ENCODE data around the gene NLRC5.

The NLRC5 gene

DNA sequence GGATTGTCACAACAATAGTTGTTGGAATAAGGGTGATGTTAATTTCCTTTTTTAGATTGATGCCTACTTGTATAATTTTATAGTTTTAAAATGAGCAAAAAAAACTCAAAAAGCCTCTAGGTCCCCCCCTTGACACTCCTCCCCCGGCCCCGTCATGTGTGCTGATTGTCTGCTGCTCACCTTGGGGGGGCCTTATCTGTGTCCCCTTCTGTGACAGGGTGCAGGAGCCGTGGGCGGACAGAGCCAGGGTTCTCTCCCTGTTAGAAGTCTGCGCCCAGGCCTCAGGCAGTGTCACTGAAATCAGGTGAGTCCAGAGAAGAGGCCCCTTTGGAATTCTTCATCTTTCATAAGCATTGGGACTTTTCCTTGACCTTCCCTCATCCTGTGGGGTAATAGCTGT lies 75.6 kb downstream of the NLRC5 start:
- no peak overlapping the region for H3K9ac ChIP-seq (ENCODE audit: low read length)
- H3K27me3 ChIP-seq (replicated peaks; ENCODE audit: insufficient read depth, low read length): peaks cover 13% of the 10 kb centered on the region

GRCh38 chr16:57066625-57067024 lies 77.3 kb downstream of the NLRC5 start:
- peaks cover 14% of the 10 kb centered on the region for H3K27me3 ChIP-seq (replicated peaks; ENCODE audit: insufficient read depth, low read length)
- no peaks in the 10 kb centered on the region for H3K9me2 ChIP-seq (replicated peaks; ENCODE audit: insufficient read depth, low read length)
- no peak for DNase-seq
- H3K36me3 ChIP-seq (replicated peaks; ENCODE audit: insufficient read depth, low read length): no peaks in the 10 kb centered on the region
- peaks cover 6% of the 10 kb centered on the region; the same call in 1 of the 2 replicates for H3F3A ChIP-seq (ENCODE audit: insufficient read depth, low read length)
- no peak overlapping the region for H3K4me2 ChIP-seq (ENCODE audit: low read depth, low read length)
- no peak overlapping the region for H2AFZ ChIP-seq (ENCODE audit: low read length)
- no peak overlapping the region for H3K9ac ChIP-seq (ENCODE audit: low read length)
- no peak overlapping the region for H3K27ac ChIP-seq (ENCODE audit: low read length)
- H4K20me1 ChIP-seq (ENCODE audit: insufficient read depth, low read length): no peaks in the 10 kb centered on the region
- H3K4me3 ChIP-seq (ENCODE audit: low read length): no peak overlapping the region
- TF ChIP-seq CTCF (IDR thresholded peaks at IDR 0.05; ENCODE audit: low read length) (no peak), EZH2 (optimal IDR thresholded peaks at IDR 0.05; ENCODE audit: low read depth, low read length) (no peak), EZH2phosphoT487 (IDR thresholded peaks at IDR 0.05; ENCODE audit: low read length) (no peak)
- H3K4me1 ChIP-seq (ENCODE audit: low read length): peaks cover 7% of the 10 kb centered on the region
- no peaks in the 10 kb centered on the region for H3K9me3 ChIP-seq (replicated peaks; ENCODE audit: insufficient read depth, low read length)
- H3K79me2 ChIP-seq (ENCODE audit: low read length): no peaks in the 10 kb centered on the region

More for the DNA sequence above, 75.6 kb downstream of the NLRC5 start:
- Histone ChIP-seq H4K20me1 (ENCODE audit: insufficient read depth, low read length) (no peaks in the 10 kb centered on the region), H3K36me3 (replicated peaks; ENCODE audit: insufficient read depth, low read length) (no peaks in the 10 kb centered on the region), H3K79me2 (ENCODE audit: low read length) (no peaks in the 10 kb centered on the region), H3K9me3 (replicated peaks; ENCODE audit: insufficient read depth, low read length) (no peaks in the 10 kb centered on the region), H3K9me2 (replicated peaks; ENCODE audit: insufficient read depth, low read length) (no peaks in the 10 kb centered on the region), H3K27ac (ENCODE audit: low read length) (no peak overlapping the region), H2AFZ (ENCODE audit: low read length) (no peak overlapping the region), H3K4me2 (ENCODE audit: low read depth, low read length) (no peak overlapping the region), H3K4me1 (ENCODE audit: low read length) (no peaks in the 10 kb centered on the region), H3K4me3 (ENCODE audit: low read length) (no peak overlapping the region), H3F3A (ENCODE audit: insufficient read depth, low read length) (no peaks in the 10 kb centered on the region)
- no peak for DNase-seq
- no peak for TF ChIP-seq EZH2phosphoT487 (IDR thresholded peaks at IDR 0.05; ENCODE audit: low read length)
- no peak for TF ChIP-seq EZH2 (optimal IDR thresholded peaks at IDR 0.05; ENCODE audit: low read depth, low read length)
- no peak for TF ChIP-seq CTCF (IDR thresholded peaks at IDR 0.05; ENCODE audit: low read length)

DNA sequence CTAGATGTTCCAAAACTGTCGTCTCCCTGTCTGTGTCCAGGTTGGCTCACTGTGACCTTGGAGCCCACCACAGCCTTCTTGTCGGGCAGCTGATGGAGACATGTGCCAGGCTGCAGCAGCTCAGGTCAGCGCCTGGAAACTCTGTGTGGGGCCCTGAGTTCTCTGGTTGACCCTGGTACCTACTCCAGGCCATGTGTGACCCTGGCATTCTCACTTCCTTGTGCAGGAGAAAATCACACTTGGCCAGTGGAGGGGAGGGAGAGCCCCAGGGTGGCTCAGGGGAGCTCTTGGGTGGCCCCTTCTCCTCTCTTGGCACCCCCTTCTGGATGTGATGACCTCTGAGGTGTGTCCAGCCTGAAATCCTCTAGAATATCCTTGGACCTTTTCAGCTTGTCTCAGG lies 78.0 kb downstream of the NLRC5 start:
- H4K20me1 ChIP-seq (ENCODE audit: insufficient read depth, low read length): no peaks in the 10 kb centered on the region
- no peak for DNase-seq
- H3K4me3 ChIP-seq (ENCODE audit: low read length): no peak overlapping the region
- TF ChIP-seq EZH2phosphoT487 (IDR thresholded peaks at IDR 0.05; ENCODE audit: low read length) (no peak), EZH2 (optimal IDR thresholded peaks at IDR 0.05; ENCODE audit: low read depth, low read length) (no peak), CTCF (IDR thresholded peaks at IDR 0.05; ENCODE audit: low read length) (no peak)
- peaks cover 13% of the 10 kb centered on the region for H3F3A ChIP-seq (ENCODE audit: insufficient read depth, low read length)
- peaks cover 14% of the 10 kb centered on the region for H3K4me1 ChIP-seq (ENCODE audit: low read length)
- no peak overlapping the region for H3K27ac ChIP-seq (ENCODE audit: low read length)
- H3K4me2 ChIP-seq (ENCODE audit: low read depth, low read length): no peak overlapping the region
- H3K9me3 ChIP-seq (replicated peaks; ENCODE audit: insufficient read depth, low read length): no peaks in the 10 kb centered on the region
- no peaks in the 10 kb centered on the region for H3K36me3 ChIP-seq (replicated peaks; ENCODE audit: insufficient read depth, low read length)
- H3K79me2 ChIP-seq (ENCODE audit: low read length): no peaks in the 10 kb centered on the region
- no peaks in the 10 kb centered on the region for H3K9me2 ChIP-seq (replicated peaks; ENCODE audit: insufficient read depth, low read length)
- H3K27me3 ChIP-seq (replicated peaks; ENCODE audit: insufficient read depth, low read length): peaks cover 14% of the 10 kb centered on the region
- H3K9ac ChIP-seq (ENCODE audit: low read length): no peak overlapping the region
- no peak overlapping the region for H2AFZ ChIP-seq (ENCODE audit: low read length)
